K562 (cell line): Measurements from ENCODE around the gene NEDD9. TPM values are rescaled to one million over a fixed set of nuclear protein-coding genes. Genes with fewer than 3 reads are reported as not detected.

Experiments
- ATAC-seq: fragments of 200-7000 bp; cut with Tn5 transposase; 3 replicates; pipeline ENCODE4 v1.9.1; 2020; ENCODE audit warnings: moderate library complexity
- BruUV-seq: library from RNA; stranded (reverse); fragments of 400-500 nt; replicated peaks from 2 replicates; lab custom pipeline; 2021; lab: Mats Ljungman, UMichigan
- CTCF ChIA-PET: fragments of 300-600 bp; formaldehyde crosslinking; extraction: SDS; loops from one replicate; lab custom pipeline; 2021; ENCODE audit warnings: low intra/inter-chr PET ratio; lab: Yijun Ruan, JAX
- POLR2A ChIA-PET: fragments of 300-600, 350-650 bp; sonication (Branson Sonifier 250); formaldehyde crosslinking; extraction: SDS; loops from one replicate; lab custom pipeline; 2021; ENCODE audit warnings: antibody characterized with exemption, inconsistent platforms; lab: Yijun Ruan, JAX
- DNase-seq, 4 experiments: peaks; one replicate each; pipeline versions ENCODE4 v3.0.0 to v3.0.0-alpha.2; 2011 to 2018; ENCODE audit warnings: low spot score in 3 of 4, mixed read lengths in 3 of 4; ENCODE audit errors: extremely low read depth in 1 of 4
- FAIRE-seq: peaks from 2 replicates; lab custom pipeline; 2011; peaks lifted over from hg19 to GRCh38; lab: Jason Lieb, UNC
- H2AFZ ChIP-seq: 2 replicates; pipeline ENCODE4 v1.6.0; 2011; ENCODE audit warnings: low read depth, low read length, control low read depth, inconsistent platforms
- H3K27ac ChIP-seq: fragments of 200-600 bp; 3 replicates; pipeline ENCODE4 v1.8.0; 2011; ENCODE audit warnings: low read depth, mild to moderate bottlenecking, control low read depth, inconsistent platforms, low read length, moderate library complexity, mixed read lengths; ENCODE audit errors: extremely low read depth
- H3K27me3 ChIP-seq, 2 experiments: fragments of 300-600 bp in 1 of 2; 2 replicates in 1 of 2; 3 replicates in 1 of 2; pipeline versions ENCODE4 v1.6.0 to v1.8.0; 2011; ENCODE audit warnings: inconsistent platforms in 2 of 2, low read length in 2 of 2, mild to moderate bottlenecking in 1 of 2, mixed read lengths in 1 of 2, moderate library complexity in 1 of 2; ENCODE audit not compliant: control insufficient read depth in 2 of 2, insufficient read depth in 2 of 2
- H3K36me3 ChIP-seq: fragments of 300-600 bp; 3 replicates; pipeline ENCODE4 v1.8.0; 2011; ENCODE audit warnings: mild to moderate bottlenecking, low read length, inconsistent platforms; ENCODE audit not compliant: control insufficient read depth, insufficient read depth
- H3K4me1 ChIP-seq, 2 experiments: fragments of 200-600 bp in 1 of 2; replicated peaks in 1 of 2; 2 replicates in 1 of 2; 3 replicates in 1 of 2; pipeline versions ENCODE4 v1.5.1 to v1.8.0; 2011; ENCODE audit warnings: inconsistent platforms in 2 of 2, low read length in 2 of 2, mild to moderate bottlenecking in 1 of 2, mixed read lengths in 1 of 2, moderate library complexity in 1 of 2; ENCODE audit not compliant: control insufficient read depth in 2 of 2, insufficient read depth in 2 of 2
- H3K4me2 ChIP-seq: 2 replicates; pipeline ENCODE4 v1.6.1; 2011; ENCODE audit warnings: low read length, control low read depth, inconsistent platforms, mixed read lengths; ENCODE audit not compliant: insufficient read depth
- H3K4me3 ChIP-seq: fragments of 200-600 bp; sonication (generic), shearing (Covaris generic); 2 replicates; pipeline ENCODE4 v1.5.1; 2016; ENCODE audit warnings: control low read depth, inconsistent platforms
- H3K79me2 ChIP-seq: fragments of 200-600 bp; 3 replicates; pipeline ENCODE4 v1.8.0; 2011; ENCODE audit warnings: low read length, inconsistent platforms; ENCODE audit not compliant: control insufficient read depth, insufficient read depth
- H3K9ac ChIP-seq, 2 experiments: 2 replicates each; pipeline versions ENCODE4 v1.6.0 to v1.6.1; 2011; ENCODE audit warnings: low read depth in 2 of 2, low read length in 2 of 2, control low read depth in 1 of 2, inconsistent platforms in 1 of 2, mild to moderate bottlenecking in 1 of 2, mixed read lengths in 1 of 2; ENCODE audit not compliant: insufficient read depth in 1 of 2
- H3K9me1 ChIP-seq: one replicate; pipeline ENCODE4 v1.6.0; 2011; ENCODE audit warnings: inconsistent platforms, mild to moderate bottlenecking, low read length, moderate library complexity; ENCODE audit not compliant: control insufficient read depth, insufficient read depth
- H3K9me3 ChIP-seq: replicated peaks from 2 replicates; pipeline ENCODE4 v1.5.1; 2011; ENCODE audit warnings: low read depth, low read length, inconsistent platforms; ENCODE audit not compliant: control insufficient read depth, insufficient read depth
- H4K20me1 ChIP-seq: replicated peaks from 2 replicates; pipeline ENCODE4 v1.6.1; 2011; ENCODE audit warnings: low read length, inconsistent platforms, mixed read lengths; ENCODE audit not compliant: control insufficient read depth, insufficient read depth
- PHB ChIP-seq: fragments of 250-450 bp; sonication (Bioruptor Pico); IDR thresholded peaks from 2 replicates; pipeline ENCODE4 v1.5.0; 2021
- POLR2A ChIP-seq: fragments of 450-650 bp; conservative IDR thresholded peaks from 2 replicates; pipeline ENCODE4 v1.6.1; 2016
- WGBS: fragments of 100-300 bp; shearing (Covaris generic); methylation state at CpG from one replicate; pipeline ENCODE4 v1.1.6; 2016; ENCODE audit warnings: low coverage, mixed read lengths; ENCODE audit not compliant: insufficient coverage; ENCODE audit errors: missing lambda C conversion rate; 5-methylcytosine and 5-hydroxymethylcytosine counted together
- in situ Hi-C: fragments of 300-500 bp; cut with MboI; formaldehyde crosslinking; loops from 4 replicates; pipeline ENCODE4 v1.15.0; 2018; ENCODE audit warnings: inconsistent platforms, mixed read lengths
- intact Hi-C: fragments of 100-400 bp; cut with micrococcal nuclease; formaldehyde crosslinking; loops from 2 replicates; pipeline ENCODE4 v1.14.2; 2022
- polyA plus RNA-seq, 8 experiments: library from polyadenylated mRNA; depleted of rRNA in 4 of 8; stranded (reverse) in 5 of 8; unstranded in 3 of 8; fragments of >200 nt; fragmentation: Nextera tagmentation in 2 of 8; fragmentation: Illumina TruSeq in 1 of 8; extraction: Ambion mirVana in 2 of 8; extraction: Trizol in 1 of 8; gene quantifications; 2 replicates each; pipeline versions ENCODE4 v1.2.1 to v1.2.3, GENCODE V29; 2011 to 2014; ENCODE audit warnings: inconsistent platforms in 1 of 8, missing spikeins in 1 of 8
- total RNA-seq, 7 experiments: library from RNA; depleted of rRNA in 6 of 7; stranded (reverse); fragments of >200 nt in 6 of 7; fragmentation: Illumina TruSeq in 2 of 7; extraction: Trizol in 2 of 7; gene quantifications; 2 replicates each; pipeline versions ENCODE4 v1.2.1 to v1.2.3, GENCODE V29; 2011 to 2021; ENCODE audit warnings: low replicate concordance in 1 of 7
- TF ChIP-seq, protein P1 (sequence below): sonication (generic); formaldehyde crosslinking; IDR thresholded peaks from 2 replicates; pipeline ENCODE4 v1.8.1; 2023; ENCODE audit warnings: mild to moderate bottlenecking, missing genetic modification reagents
- TF ChIP-seq, protein P2 (sequence below): sonication (generic); formaldehyde crosslinking; IDR thresholded peaks from 2 replicates; pipeline ENCODE4 v1.8.1; 2022; ENCODE audit warnings: missing genetic modification reagents
- TF ChIP-seq, protein P3 (sequence below): fragments of 450-650 bp; formaldehyde crosslinking; IDR thresholded peaks from 2 replicates; pipeline ENCODE4 v1.4.0; 2022; ENCODE audit warnings: missing genetic modification characterization
- TF ChIP-seq, protein P4 (sequence below): fragments of 450-650 bp; IDR thresholded peaks from 2 replicates; pipeline ENCODE4 v1.6.1; 2018; ENCODE audit not compliant: partially characterized antibody

Gene NEDD9
- total and polyA plus RNA-seq, 9 of the 15 experiments (the other 6 are each of a cell fraction or from before 2014, with no cell fraction given) = 0.04 to 0.18 (median 0.15) TPM; not detected in 6

DNA sequence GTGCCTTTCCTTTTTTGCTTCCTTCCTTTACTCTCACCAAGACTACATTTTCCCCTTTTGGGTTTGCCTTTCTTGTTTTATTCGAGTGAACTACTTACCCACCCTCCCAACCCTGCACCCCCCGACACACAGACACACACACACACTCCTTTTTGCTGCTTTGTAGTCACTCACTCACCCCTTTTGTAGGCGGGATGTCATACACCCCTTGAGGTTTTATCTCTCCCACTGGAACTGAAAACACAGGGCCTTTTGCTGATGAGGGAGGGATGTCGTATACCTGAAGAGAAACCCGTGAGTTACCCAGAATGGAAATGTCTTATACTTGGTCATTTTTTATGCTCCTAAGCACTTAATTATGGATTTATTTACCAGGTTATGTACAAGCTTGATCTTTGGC is 40.3 kb downstream of the NEDD9 start (continued):
- TF ChIP-seq, protein P1, sequence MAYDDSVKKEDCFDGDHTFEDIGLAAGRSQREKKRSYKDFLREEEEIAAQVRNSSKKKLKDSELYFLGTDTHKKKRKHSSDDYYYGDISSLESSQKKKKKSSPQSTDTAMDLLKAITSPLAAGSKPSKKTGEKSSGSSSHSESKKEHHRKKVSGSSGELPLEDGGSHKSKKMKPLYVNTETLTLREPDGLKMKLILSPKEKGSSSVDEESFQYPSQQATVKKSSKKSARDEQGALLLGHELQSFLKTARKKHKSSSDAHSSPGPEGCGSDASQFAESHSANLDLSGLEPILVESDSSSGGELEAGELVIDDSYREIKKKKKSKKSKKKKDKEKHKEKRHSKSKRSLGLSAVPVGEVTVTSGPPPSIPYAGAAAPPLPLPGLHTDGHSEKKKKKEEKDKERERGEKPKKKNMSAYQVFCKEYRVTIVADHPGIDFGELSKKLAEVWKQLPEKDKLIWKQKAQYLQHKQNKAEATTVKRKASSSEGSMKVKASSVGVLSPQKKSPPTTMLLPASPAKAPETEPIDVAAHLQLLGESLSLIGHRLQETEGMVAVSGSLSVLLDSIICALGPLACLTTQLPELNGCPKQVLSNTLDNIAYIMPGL (CRISPR knock-in tag) = no peak

DNA sequence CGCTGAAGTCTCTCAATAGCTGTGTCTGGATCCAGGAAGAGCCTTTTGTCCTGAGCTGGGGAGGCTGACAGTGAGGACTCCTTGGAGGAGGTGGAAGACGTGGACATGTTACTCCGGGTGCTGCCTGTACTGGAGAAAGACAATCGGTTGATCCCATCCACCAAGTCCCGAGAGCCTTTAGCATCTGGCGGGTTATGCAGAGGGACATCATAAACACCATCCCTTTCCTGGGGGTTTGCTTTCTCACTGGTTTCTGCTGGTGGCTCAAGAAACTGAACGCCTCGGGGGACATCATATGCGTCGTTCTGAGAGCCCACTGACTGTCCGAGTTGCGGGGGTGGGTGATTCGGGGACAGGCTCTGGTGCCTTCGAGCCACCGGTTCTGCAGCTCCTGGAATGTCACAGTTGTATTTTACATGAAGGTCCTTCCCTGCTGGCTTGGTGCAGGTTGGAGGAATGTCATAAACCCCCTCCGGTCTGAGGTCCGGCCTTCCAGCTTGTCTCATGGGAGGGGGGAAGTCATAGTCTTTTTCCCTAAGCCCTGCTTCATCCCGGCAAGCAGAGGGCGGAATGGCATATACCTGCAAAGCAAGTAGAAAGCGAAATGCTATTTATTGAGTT is 41.7 kb downstream of the NEDD9 start:
- BruUV-seq = no TSS peak
- DNase-seq (no peak), FAIRE-seq (no peak), ATAC-seq (no peak)
- Histone ChIP-seq H3K4me1 (no peaks in the 10 kb centered on the region), H2AFZ (no peak overlapping the region), H3K9ac (no peak overlapping the region), H3K4me3 (no peak overlapping the region), H3K4me2 (no peak overlapping the region), H3K9me1 (no peaks in the 10 kb centered on the region), H3K36me3 (no peaks in the 10 kb centered on the region), H3K27ac (no peak overlapping the region), H3K9me3 (no peaks in the 10 kb centered on the region), H3K79me2 (no peaks in the 10 kb centered on the region), H3K27me3 (peaks cover 29 to 40% of the 10 kb centered on the region in 2 experiments), H4K20me1 (no peaks in the 10 kb centered on the region)
- intact Hi-C loops = no loop called here
- in situ Hi-C loops = no loop called here
- TF ChIP-seq, protein P2, sequence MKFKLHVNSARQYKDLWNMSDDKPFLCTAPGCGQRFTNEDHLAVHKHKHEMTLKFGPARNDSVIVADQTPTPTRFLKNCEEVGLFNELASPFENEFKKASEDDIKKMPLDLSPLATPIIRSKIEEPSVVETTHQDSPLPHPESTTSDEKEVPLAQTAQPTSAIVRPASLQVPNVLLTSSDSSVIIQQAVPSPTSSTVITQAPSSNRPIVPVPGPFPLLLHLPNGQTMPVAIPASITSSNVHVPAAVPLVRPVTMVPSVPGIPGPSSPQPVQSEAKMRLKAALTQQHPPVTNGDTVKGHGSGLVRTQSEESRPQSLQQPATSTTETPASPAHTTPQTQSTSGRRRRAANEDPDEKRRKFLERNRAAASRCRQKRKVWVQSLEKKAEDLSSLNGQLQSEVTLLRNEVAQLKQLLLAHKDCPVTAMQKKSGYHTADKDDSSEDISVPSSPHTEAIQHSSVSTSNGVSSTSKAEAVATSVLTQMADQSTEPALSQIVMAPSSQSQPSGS (CRISPR knock-in tag) = no peak
- TF ChIP-seq, protein P3, sequence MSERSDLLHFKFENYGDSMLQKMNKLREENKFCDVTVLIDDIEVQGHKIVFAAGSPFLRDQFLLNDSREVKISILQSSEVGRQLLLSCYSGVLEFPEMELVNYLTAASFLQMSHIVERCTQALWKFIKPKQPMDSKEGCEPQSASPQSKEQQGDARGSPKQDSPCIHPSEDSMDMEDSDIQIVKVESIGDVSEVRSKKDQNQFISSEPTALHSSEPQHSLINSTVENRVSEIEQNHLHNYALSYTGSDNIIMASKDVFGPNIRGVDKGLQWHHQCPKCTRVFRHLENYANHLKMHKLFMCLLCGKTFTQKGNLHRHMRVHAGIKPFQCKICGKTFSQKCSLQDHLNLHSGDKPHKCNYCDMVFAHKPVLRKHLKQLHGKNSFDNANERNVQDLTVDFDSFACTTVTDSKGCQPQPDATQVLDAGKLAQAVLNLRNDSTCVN (CRISPR knock-in tag) = no peak
- TF ChIP-seq PHB (CRISPR knock-in tag) = no peak
- TF ChIP-seq, protein P4, sequence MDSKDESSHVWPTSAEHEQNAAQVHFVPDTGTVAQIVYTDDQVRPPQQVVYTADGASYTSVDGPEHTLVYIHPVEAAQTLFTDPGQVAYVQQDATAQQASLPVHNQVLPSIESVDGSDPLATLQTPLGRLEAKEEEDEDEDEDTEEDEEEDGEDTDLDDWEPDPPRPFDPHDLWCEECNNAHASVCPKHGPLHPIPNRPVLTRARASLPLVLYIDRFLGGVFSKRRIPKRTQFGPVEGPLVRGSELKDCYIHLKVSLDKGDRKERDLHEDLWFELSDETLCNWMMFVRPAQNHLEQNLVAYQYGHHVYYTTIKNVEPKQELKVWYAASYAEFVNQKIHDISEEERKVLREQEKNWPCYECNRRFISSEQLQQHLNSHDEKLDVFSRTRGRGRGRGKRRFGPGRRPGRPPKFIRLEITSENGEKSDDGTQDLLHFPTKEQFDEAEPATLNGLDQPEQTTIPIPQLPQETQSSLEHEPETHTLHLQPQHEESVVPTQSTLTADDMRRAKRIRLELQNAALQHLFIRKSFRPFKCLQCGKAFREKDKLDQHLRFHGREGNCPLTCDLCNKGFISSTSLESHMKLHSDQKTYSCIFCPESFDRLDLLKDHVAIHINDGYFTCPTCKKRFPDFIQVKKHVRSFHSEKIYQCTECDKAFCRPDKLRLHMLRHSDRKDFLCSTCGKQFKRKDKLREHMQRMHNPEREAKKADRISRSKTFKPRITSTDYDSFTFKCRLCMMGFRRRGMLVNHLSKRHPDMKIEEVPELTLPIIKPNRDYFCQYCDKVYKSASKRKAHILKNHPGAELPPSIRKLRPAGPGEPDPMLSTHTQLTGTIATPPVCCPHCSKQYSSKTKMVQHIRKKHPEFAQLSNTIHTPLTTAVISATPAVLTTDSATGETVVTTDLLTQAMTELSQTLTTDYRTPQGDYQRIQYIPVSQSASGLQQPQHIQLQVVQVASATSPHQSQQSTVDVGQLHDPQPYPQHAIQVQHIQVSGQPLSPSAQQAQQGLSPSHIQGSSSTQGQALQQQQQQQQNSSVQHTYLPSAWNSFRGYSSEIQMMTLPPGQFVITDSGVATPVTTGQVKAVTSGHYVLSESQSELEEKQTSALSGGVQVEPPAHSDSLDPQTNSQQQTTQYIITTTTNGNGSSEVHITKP = peak; percentile 57
- no peak for TF ChIP-seq POLR2A
- ChIA-PET POLR2A (interaction anchor here (1.4 kb wide), 1 partner anchor 16 kb away, joined by 6 read pairs; no protein-coding TSS in a partner anchor), CTCF (no interaction called here)
- 1% methylated on average over 20 of the region's 20 CpGs for WGBS
